Mononuclear cell (primary cell): Measurements from ENCODE around the gene SOS1. TPM values are rescaled to one million over a fixed set of nuclear protein-coding genes. Genes with fewer than 3 reads are reported as not detected.

Experiments used
- H3K27me3 ChIP-seq: 2 replicates; pipeline ENCODE4 v1.6.0; 2011; ENCODE audit warnings: low read length, control low read depth; ENCODE audit not compliant: insufficient read depth
- H3K4me1 ChIP-seq: 2 replicates; pipeline ENCODE4 v1.5.1; 2011; ENCODE audit warnings: mild to moderate bottlenecking, low read length, control low read depth; ENCODE audit not compliant: insufficient read depth
- H3K4me3 ChIP-seq: 2 replicates; pipeline ENCODE4 v1.5.1; 2011; ENCODE audit warnings: mild to moderate bottlenecking, low read length, moderate library complexity
- H3K9me3 ChIP-seq: 2 replicates; pipeline ENCODE4 v1.5.1; 2011; ENCODE audit warnings: low read depth, mild to moderate bottlenecking, control low read depth, low read length
- total RNA-seq: library from RNA; depleted of rRNA; stranded (reverse); fragments of >200 nt; gene quantifications from one replicate; pipeline ENCODE4 v1.2.3, GENCODE V29; 2012

Gene SOS1
- total RNA-seq, 1 donor: 10.0 TPM

DNA sequence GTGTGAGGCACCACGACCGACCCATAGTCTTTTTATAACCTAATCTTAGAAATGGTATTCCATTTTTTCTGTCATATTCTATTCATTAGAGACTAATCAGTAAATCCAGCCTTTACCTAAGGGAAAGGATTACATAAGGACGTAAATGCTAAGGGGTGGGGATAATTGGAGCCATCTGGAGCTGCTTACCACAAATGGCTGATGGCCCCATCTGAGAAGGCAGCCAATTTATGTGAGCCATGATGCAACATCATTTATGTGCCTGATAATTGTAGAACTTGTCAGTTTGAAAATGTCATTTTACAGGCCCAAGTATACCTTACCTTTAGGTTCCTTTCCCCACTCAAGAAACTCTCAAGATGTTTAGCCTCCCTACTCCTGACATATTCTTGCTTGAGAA is 187.2 kb downstream of the SOS1 start:
- no peaks in the 10 kb centered on the region for H3K4me1 ChIP-seq
- H3K9me3 ChIP-seq: no peaks in the 10 kb centered on the region
- H3K27me3 ChIP-seq: no peaks in the 10 kb centered on the region
- H3K4me3 ChIP-seq: no peak overlapping the region

DNA sequence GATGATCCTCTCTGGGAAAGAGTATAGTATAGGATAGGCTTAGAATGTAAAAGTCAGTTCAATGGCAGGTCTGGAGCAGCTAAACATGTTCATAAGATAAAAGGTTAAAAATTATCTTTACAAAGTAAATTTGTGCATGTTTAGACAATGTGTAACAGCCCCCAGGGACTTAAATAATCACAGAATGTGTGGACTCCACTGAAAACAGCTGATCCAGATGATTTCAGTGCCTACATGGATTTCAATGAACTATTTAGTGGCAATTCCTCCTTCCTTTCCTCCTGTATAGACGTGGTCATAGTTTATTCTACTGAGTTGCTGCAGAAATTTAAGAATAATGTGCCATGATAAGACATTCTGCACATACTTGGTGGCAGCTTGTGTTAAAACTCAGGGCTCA is 188.3 kb downstream of the SOS1 start:
- no peak overlapping the region for H3K4me3 ChIP-seq
- H3K4me1 ChIP-seq: no peaks in the 10 kb centered on the region
- no peaks in the 10 kb centered on the region for H3K9me3 ChIP-seq
- no peaks in the 10 kb centered on the region for H3K27me3 ChIP-seq

Other genes with a start within 250 kb of the SOS1 start
- 19.2 TPM for gene DHX57, start 245.1 kb downstream of the SOS1 start, total RNA-seq
- 1.2 TPM for gene MORN2, start 245.1 kb downstream of the SOS1 start, total RNA-seq
- under 0.01 TPM for gene ARHGEF33, start 231.2 kb downstream of the SOS1 start, total RNA-seq
- not detected for gene CDKL4, start 122.9 kb upstream of the SOS1 start, total RNA-seq